HG03196 (cell line): ENCODE results near the gene ENOSF1.
"Not testable (repeated sequence)": the region's sequence is repeated elsewhere in the genome, so short reads cannot be mapped to it uniquely, and the experiment has no call there.

ENCODE experiments used
- ATAC-seq: cut with Tn5 transposase; IDR thresholded peaks from one replicate; pipeline ENCODE4 v1.9.1; 2021; ENCODE audit not compliant: unreplicated experiment

ENOSF1 gene, protein sequence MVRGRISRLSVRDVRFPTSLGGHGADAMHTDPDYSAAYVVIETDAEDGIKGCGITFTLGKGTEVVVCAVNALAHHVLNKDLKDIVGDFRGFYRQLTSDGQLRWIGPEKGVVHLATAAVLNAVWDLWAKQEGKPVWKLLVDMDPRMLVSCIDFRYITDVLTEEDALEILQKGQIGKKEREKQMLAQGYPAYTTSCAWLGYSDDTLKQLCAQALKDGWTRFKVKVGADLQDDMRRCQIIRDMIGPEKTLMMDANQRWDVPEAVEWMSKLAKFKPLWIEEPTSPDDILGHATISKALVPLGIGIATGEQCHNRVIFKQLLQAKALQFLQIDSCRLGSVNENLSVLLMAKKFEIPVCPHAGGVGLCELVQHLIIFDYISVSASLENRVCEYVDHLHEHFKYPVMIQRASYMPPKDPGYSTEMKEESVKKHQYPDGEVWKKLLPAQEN

DNA sequence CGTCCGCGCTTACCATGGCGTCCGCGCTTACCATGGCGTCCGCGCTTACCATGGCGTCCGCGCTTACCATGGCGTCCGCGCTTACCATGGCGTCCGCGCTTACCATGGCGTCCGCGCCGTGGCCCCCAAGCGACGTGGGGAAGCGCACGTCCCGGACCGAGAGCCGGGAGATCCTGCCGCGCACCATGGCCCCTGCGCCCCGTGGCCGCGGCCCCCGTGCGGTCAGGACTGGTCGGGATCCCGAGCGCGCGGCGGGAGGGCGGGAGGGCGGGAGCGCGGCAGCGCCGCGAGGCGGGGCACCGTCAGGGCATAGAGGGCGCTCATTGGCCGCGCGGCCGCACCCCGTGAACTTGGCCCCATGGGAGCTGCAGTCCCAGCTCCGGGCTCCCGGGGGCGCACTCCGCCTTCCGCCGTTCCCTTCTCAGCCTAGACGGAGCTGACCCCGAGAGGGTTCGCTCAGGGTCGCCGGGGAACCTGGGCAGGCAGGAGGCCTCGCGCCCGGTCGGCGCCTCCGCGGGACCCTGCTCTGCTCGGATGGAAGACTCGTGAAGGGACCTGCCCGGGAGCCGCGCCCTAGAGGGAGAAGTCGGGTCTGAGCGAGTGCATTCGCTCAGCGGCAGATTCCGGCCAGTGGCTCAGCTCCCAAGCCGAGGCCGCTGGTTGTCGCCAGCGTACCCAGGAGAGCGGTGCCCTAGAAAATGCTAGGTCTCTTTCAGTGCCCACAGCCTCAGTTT lies at the start of gene ENOSF1:
Gene ENOSF1, minus strand, starts transcription at position 230 of the 734 bp plus-strand sequence. Its CDS starts 43 bp downstream, at position 187.
- ATAC-seq = peak; percentile 87

DNA sequence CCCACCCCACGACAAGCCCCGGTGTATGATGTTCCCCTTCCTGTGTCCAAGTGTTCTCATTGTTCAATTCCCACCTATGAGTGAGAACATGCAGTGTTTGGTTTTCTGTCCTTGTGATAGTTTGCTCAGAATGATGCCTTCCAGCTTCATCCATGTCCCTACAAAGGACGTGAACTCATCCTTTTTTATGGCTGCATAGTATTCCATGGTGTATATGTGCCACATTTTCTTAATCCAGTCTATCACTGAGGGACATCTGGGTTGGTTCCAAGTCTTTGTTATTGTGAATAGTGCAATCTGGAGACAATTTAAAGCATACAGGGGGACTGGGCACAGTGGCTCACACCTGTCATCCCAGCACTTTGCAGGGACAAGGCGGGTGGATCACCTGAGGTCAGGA lies 47.4 kb upstream of the ENOSF1 start:
- not testable (repeated sequence) for ATAC-seq

DNA sequence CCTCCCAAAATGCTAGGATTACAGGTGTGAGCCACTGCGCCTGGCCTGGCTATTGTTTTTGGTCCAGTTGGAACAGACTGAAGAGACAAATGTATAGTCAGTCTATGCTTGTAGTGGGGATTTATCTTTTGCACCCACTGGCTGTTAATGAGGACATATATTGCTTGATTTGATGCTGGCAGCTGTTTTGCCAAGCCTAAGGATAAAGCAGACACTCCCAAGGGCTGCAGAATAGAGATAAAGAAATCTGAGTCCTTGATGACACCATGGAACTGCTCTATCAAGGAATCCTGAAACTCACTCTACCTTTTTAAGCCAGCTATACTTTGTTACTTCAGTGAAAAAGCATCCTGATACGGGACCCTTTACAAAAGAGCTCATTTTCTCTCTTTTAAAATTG lies 43.1 kb upstream of the ENOSF1 start:
- ATAC-seq = no peak

DNA sequence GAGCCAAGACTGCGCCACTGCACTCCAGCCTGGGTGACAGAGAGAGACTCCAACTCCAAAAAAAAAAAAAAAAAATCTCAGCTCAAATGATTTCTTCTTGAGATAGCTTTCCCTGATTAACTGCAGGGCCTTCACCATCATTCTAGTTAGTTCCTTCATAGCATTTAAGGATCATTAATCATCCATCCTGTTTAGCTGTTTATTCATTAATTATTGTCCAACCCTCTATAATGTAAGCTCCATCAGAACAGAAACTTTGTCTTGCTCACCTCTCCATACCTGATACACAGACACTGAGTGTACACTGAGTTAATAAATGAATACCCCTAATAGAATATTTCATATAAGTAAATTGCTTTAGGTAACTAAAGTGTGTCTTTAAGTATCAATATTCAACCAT lies 42.2 kb upstream of the ENOSF1 start:
- ATAC-seq = no peak

DNA sequence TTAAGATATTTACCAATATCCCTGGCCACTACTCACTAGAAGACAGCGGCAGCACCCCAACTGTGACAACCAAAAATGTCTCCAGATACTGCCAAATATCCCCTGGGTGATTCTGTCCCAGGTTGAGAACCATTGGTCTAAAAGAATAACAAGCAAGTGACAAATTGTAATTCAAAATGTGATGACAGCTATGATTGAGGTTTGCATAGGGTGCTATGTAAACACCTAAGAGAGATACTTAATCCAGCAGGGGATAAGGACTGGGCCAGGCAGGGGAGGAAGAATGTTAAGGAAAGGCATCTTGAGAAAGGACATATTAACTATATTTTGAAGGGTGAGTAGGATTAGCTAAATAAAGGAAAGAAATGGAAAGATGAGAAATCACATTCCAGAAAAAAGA lies 38.0 kb upstream of the ENOSF1 start:
- no peak for ATAC-seq

DNA sequence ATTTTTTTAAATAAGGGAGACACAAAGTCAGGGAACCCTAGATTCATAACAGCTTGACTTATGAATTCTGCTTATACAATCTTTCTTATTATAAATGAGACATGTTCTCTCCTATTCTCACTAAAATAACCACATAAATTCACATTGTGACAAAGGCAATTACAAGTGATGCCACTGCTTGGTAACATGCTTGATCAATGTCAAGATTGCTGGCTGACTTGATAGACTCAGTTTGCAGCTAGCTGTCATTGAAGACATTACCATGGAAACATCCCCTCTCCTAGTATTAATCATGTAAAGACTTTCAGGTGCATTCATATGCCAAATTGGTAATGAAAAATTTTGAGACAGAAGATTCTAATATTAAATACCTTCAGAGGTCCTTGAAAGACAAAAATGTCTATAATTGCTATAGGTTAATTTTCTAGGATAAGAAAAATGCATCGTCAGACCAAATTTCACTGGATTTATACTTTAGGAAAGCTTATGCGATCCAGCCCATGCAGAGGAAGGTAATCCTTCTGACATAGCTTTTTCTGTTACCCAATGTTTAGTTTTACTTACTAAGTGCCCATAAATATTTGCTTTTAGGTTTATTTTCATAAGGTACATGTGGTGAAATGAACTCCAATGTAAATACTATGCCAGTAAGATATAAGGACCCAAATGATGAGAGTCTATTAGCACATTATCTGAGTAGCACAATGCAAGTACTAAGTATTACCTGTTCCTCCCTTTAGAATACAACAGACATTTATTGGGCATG lies 32.6 kb upstream of the ENOSF1 start:
- ATAC-seq = no peak

DNA sequence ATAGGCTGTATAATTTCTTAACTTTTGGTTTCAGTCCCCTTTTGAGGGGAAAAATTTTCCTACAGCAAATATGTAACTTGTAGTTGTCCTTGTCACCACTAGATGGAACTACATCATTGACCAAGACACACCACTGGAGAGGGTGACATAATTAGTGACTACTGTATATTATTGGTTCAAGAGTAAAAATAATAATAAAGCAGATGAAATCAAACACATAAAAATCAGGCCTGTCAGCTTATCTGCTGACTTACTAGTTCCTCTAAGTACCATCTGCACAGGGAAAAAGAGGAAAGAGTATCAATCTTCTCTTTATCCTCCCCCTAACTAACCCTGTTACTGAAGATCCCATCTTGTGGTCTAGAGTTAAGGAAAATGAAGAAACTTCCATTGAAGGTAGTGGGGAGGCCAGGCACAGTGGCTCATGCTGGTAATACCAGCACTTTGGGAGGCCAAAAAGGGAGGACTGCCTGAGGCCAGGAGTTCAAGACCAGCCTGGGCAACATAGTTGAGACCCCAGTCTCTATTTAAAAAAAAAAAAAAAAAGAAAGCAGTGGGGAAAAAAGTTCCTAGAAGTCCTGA lies 29.6 kb upstream of the ENOSF1 start:
- peak; percentile 63 for ATAC-seq

DNA sequence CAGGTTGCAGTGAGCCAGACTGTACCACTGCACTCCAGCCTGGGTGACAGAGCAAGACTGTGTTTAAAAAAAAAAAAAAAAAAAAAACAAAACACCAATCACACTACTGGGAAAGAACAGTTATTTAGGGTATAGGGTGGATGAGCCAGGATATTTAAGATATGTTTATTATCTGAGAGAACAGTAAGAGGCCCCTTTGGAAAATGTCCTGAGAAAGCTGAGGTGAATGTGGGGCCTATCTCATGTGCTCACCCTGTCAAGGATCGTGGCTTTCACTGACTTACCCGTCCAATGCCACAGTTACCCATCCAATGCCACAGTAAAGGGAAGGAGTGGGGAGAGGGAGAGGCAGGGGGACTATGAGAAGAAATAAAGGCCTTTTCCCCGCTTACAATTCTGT lies 19.9 kb upstream of the ENOSF1 start:
- ATAC-seq = no peak

DNA sequence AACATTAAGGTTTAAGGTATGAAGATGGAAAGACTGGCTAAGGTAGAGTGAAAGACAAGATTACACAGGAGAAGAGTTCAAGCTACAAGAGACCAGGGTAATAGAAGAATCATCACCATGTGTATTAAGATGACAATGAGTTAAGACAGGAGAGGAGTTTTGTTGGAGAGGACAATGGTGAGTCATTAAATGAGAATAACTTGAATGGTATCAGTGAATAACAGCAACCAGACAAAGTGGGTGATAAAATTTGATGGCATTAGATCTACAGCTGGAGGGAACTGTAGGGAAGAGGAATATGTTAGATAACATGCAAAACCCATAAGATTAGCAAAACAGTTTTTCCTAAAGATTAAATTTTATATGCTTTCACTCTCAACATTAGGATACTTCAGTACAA lies 18.8 kb upstream of the ENOSF1 start:
- ATAC-seq = no peak

DNA sequence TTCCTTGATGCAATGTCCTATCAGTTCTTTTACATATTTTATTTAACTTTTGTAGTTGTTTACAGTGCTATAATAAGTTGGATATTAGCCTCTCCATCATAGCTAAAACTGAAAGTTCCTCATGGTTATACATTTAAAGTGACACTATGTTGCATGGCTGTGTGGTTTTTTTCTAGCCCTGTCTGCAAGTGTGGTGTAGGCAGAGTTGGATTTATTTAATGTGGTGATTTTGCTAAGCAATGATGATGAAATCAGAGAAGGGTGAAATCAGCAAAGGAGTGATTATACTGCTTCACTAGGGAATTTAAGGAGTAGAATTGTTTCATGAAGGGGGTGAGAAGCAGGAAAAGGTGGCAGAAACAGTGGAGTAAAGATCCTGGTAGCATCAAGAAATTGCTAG lies 18.3 kb upstream of the ENOSF1 start:
- no peak for ATAC-seq

DNA sequence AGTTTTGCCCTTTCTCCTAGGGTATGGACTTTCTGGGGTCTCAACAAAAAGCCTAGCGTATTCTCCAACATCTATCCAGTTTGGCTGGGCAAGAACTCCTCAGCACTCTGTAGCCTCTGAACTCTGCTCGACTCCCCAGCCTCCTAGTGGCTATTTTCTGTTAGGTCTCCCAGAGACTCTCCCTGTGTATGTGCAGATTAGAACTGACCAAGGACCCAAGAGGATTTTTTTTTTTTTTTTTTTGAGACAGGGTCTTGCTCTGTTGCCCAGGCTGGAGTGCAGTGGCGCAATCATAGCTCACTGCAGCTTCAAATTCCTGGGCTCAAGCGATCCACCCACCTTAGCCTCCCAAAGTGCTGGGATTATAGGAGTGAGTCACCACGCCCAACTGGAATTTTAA lies 17.7 kb upstream of the ENOSF1 start:
- ATAC-seq = not testable (repeated sequence)

DNA sequence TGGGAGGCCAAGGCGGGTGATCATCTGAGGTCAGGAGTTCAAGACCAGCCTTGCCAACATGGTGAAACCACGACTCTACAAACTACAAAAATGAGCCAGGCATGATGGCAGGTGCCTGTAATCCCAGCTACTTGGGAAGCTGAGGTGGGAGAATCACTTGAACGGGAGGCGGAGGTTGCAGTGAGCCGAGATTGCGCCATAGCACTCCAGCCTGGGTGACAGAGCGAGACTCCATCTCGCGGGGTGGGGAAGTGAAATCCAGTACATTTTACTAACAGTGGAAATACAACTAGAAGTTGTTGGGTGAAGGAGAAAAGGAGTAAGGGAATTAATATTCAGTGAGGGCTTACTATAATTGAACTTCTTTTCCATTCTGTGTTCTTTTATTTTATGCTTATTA lies 13.2 kb upstream of the ENOSF1 start:
- ATAC-seq = no peak

DNA sequence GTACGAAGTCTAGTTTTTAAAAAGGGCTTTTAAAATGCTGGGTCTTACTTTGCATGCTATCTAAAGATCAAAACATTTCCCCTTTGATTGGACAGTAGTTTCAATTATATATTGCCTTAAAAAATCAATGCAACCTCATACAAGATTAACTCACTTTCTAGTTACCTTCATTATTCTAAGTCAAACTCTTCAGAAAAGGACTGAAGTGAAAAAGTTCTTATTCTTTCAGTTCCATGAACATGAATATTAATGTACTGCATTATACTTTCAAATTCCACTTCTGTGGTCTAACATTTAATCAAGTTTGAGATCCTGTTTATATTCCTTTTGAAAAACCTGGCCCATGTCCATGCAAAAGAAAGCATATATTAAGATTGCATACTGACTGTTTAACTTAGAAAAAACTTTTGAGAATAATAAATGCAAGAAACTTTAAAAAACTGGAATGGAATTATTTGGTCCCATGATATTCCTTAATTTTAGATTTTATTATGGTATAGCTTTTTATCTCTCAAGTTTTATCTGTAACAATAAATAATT lies 11.2 kb upstream of the ENOSF1 start:
- no peak for ATAC-seq

DNA sequence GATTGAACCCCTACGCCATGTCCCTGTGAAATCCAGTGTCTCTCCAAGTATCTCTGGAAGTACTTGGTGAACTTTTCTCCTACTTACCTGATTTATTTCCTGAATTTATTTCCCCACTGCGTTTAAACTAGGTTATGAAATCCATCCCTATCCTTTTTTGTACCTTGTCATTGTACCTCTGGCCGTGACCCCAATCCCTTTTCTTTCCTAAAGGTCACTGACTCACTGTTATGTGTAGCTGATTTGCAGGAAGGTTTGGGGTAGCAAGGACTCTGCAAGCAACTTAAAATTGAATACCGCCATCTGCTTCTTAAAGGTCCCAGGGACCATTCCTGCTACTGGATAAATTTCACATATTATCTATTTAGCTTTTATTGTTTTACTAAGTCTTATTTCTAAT lies 4.6 kb upstream of the ENOSF1 start:
- ATAC-seq = no peak

DNA sequence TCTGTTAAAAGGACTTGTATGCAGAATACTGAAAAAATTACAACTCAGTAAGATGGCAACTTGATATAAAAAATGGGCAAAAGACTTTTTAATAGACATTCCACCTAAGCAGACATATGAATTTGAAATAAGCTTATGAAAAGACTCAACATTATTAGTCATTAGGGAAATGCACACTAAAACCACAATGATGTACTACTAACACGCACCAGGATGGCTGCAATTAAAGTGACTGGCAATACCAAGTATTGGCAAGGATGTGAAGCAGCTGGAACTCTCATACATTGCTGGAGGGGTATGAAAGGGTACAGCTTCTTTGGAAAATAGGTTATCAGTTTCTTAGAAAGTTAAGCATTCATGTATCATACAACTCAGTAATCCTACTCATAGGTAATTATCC lies 3.2 kb upstream of the ENOSF1 start:
- no peak for ATAC-seq

DNA sequence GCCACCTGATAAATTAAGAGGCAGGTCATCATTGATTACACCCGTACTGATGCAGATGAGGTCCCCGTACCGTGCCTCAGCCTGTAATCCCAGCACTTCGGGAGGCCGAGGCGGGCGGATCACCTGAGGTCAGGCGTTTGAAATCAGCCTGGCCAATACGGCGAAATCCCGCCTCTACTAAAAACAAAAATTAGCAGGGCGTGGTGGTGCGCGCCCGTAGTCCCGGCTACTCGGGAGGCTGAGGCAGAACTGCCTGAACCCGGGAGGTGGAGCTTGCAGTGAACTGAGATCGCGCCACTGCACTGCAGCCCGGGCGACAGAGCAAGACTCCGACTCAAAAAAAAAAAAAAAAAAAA lies 683 bp upstream of the ENOSF1 start:
- no peak for ATAC-seq

DNA sequence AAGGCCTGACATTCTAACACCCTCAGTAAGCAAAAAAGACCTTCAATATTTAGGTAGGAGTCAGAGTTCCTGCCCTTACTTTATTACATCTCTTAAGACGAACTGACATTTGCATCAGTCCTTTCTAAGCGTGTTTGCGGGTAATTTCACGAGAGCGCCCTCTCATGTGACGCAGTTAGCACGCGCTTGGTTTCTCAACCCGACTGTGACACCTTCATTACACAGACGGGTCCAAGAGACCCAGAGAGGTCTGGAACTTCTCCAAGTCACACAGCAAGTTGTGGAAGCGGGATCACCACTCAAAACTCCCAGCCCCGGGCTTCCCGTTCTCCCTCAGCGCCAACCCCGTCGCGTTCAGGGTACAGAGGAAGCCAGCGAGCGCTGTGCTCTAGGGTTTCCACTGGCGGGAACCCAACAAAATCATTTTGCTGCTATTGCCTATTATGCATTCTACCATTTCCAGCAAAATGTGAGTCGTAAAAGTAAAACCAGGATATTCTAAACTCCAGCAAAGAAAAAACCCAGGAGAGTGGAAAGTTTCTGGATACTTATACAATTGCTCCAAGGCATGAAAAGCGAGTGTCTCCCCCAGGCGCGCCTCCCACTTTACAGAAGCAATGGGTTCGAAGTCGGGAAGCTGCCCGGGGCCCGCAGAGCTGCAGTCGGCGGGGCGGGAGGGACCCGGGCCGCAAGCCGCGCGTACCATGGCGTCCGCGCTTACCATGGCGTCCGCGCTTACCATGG lies 601 bp downstream of the ENOSF1 start:
- ATAC-seq = peak; percentile 51

DNA sequence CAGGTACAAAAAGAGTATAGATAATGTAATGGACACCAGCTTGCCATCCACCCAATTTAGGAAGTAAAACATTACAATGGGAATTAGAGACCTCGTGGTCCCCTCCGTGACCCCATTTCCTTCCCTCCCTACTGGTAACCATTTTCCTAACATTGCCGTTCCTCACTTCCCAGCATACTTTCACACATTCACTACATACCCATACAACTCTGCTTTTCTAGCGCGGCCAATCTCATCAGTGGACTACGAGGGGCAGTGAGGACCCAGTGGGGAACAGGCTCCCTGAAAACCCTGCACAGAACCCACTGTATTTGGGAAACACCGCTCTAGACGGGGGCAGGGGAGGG lies 1.1 kb downstream of the ENOSF1 start:
- ATAC-seq = peak; percentile 13

DNA sequence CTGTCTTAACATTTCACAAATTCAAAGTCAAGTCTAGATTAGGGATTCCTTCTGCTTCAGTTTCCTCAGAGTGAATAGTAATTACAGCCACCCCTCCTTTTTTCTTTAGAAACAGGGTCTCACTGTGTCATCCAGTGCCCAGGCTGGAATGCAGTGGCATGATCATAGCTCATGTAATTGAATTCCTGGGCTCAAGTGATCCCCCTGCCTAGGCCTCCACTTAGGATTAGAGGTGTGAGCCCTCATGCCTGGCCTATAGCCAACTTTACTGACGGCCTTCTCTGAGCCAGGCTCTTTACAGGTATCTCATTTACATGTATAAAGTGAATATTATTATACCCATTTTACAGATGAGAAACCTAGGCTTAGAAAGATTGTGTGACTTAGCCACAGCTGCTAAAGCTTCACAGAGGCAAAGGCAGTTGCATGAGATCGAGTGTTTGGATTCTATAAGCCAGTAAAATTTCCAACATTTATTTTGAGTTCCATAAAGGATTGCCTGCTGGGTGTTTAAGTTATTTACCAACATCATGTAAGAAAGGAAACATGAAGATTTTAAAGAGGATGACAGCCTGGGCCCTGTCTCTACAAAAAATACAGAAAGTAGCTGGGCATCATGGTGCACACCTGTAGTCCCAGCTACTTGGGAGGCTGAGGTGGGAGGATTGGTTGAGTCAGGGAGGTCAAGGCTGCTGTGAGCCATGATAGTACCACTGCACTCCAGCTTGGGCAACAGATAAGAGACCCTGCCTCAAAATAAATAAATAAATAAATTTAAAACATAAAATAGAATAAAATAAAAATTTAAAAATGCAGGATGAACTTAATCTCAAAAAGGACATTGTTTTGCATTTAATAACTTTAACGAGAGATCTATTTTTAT lies 1.8 kb downstream of the ENOSF1 start:
- ATAC-seq = no peak

DNA sequence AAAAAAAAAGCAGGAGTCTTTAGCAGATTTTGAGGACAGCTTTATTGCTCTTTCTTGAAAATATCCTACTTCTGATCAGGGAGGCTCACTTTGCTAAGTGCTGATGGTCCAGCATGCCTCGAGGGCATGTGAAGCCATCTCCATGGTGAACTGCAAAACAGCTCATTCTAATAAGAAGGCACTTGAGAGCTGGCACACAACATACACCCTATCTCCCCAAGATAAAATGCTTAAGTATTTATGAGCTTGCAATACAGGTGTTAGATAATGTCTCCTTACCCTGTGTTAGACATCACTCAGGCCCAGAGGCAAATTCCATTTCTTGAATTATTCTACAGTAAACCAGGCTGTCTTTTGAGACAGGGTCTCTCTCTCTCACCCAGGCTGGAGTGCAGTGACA lies 2.7 kb downstream of the ENOSF1 start:
- no peak for ATAC-seq
